ENCODE results near the gene SLC47A1.
"Not testable (repeated sequence)": the region's sequence is repeated elsewhere in the genome, so short reads cannot be mapped to it uniquely, and the experiment has no call there.

SLC47A1 gene

GRCh38 chr17:19520641-19521040 lies 13.0 kb upstream of the SLC47A1 start:
- H2AFZ ChIP-seq (ENCODE audit: low read depth, low read length), result no peak overlapping the region
- no peaks in the 10 kb centered on the region for H4K20me1 ChIP-seq (ENCODE audit: insufficient read depth, low read length)
- H3K79me2 ChIP-seq (ENCODE audit: insufficient read depth, low read length), result no peaks in the 10 kb centered on the region
- no peak overlapping the region for H3K4me2 ChIP-seq (ENCODE audit: insufficient read depth, low read length)
- no peak overlapping the region for H3K4me3 ChIP-seq (ENCODE audit: low read depth in 1 of 2, low read length in 2 of 2)
- peaks cover 7% of the 10 kb centered on the region for H3K27me3 ChIP-seq (ENCODE audit: insufficient read depth, low read length, poor library complexity)
- TF ChIP-seq, protein P1, sequence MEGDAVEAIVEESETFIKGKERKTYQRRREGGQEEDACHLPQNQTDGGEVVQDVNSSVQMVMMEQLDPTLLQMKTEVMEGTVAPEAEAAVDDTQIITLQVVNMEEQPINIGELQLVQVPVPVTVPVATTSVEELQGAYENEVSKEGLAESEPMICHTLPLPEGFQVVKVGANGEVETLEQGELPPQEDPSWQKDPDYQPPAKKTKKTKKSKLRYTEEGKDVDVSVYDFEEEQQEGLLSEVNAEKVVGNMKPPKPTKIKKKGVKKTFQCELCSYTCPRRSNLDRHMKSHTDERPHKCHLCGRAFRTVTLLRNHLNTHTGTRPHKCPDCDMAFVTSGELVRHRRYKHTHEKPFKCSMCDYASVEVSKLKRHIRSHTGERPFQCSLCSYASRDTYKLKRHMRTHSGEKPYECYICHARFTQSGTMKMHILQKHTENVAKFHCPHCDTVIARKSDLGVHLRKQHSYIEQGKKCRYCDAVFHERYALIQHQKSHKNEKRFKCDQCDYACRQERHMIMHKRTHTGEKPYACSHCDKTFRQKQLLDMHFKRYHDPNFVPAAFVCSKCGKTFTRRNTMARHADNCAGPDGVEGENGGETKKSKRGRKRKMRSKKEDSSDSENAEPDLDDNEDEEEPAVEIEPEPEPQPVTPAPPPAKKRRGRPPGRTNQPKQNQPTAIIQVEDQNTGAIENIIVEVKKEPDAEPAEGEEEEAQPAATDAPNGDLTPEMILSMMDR (IDR thresholded peaks at IDR 0.05; ENCODE audit: borderline replicate concordance, extremely low read depth, low read length, poor library complexity, severe bottlenecking), result no peak
- no peak for TF ChIP-seq EZH2 (IDR thresholded peaks at IDR 0.05; ENCODE audit: borderline replicate concordance, low read depth, low read length, severe bottlenecking)
- H3K9me3 ChIP-seq (ENCODE audit: insufficient read depth, low read length, severe bottlenecking), result no peaks in the 10 kb centered on the region
- H3K27ac ChIP-seq (ENCODE audit: low read length), result no peak overlapping the region
- H3K4me1 ChIP-seq (ENCODE audit: insufficient read depth, low read length), result no peaks in the 10 kb centered on the region
- DNase-seq (no peak), ATAC-seq (ENCODE audit: insufficient read depth, low read depth) (no peak)
- no peaks in the 10 kb centered on the region for H3K36me3 ChIP-seq (ENCODE audit: insufficient read depth, low read length)
- no peak overlapping the region for H3K9ac ChIP-seq (ENCODE audit: low read depth, low read length)

GRCh38 chr17:19523690-19524089 lies 10.0 kb upstream of the SLC47A1 start:
- no peaks in the 10 kb centered on the region for H3K4me1 ChIP-seq (ENCODE audit: insufficient read depth, low read length)
- no peaks in the 10 kb centered on the region for H3K79me2 ChIP-seq (ENCODE audit: insufficient read depth, low read length)
- no peak overlapping the region for H3K27ac ChIP-seq (ENCODE audit: low read length)
- no peak for TF ChIP-seq EZH2 (IDR thresholded peaks at IDR 0.05; ENCODE audit: borderline replicate concordance, low read depth, low read length, severe bottlenecking)
- TF ChIP-seq, protein P1 (IDR thresholded peaks at IDR 0.05; ENCODE audit: borderline replicate concordance, extremely low read depth, low read length, poor library complexity, severe bottlenecking), result no peak
- no peaks in the 10 kb centered on the region for H3K36me3 ChIP-seq (ENCODE audit: insufficient read depth, low read length)
- ATAC-seq (ENCODE audit: insufficient read depth, low read depth) (no peak), DNase-seq (no peak)
- no peak overlapping the region for H3K4me2 ChIP-seq (ENCODE audit: insufficient read depth, low read length)
- H3K9me3 ChIP-seq (ENCODE audit: insufficient read depth, low read length, severe bottlenecking), result no peaks in the 10 kb centered on the region
- H3K27me3 ChIP-seq (ENCODE audit: insufficient read depth, low read length, poor library complexity), result peaks cover 7% of the 10 kb centered on the region
- no peak overlapping the region for H3K9ac ChIP-seq (ENCODE audit: low read depth, low read length)
- no peak overlapping the region for H3K4me3 ChIP-seq (ENCODE audit: low read depth in 1 of 2, low read length in 2 of 2)
- no peaks in the 10 kb centered on the region for H4K20me1 ChIP-seq (ENCODE audit: insufficient read depth, low read length)
- H2AFZ ChIP-seq (ENCODE audit: low read depth, low read length), result no peak overlapping the region

DNA sequence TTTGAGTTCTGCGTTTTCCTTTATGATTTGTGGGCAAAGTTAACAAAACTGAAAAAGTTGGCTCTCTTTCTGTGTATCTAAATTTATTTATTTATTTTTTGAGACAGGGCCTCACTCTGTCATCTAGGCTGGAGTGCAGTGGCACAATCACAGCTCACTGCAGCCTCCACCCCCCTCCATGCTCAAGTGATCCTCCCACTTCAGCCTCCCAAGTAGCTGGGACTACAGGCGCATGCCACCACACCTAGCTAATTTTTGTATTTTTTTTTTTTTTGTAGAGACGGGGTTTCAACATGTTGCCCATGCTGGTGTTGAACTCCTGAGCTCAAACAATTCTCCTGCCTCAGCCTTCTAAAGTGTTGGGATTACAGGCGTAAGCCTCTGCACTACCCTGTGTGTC lies 6.7 kb upstream of the SLC47A1 start:
- H4K20me1 ChIP-seq (ENCODE audit: insufficient read depth, low read length); H3K9ac ChIP-seq (ENCODE audit: low read depth, low read length): not testable (repeated sequence)

GRCh38 chr17:19531780-19532501 lies 1.7 kb upstream of the SLC47A1 start:
- H4K20me1 ChIP-seq (ENCODE audit: insufficient read depth, low read length), result no peaks in the 10 kb centered on the region
- no peak overlapping the region for H3K4me2 ChIP-seq (ENCODE audit: insufficient read depth, low read length)
- no peak overlapping the region for H2AFZ ChIP-seq (ENCODE audit: low read depth, low read length)
- H3K79me2 ChIP-seq (ENCODE audit: insufficient read depth, low read length), result no peaks in the 10 kb centered on the region
- no peak overlapping the region for H3K27ac ChIP-seq (ENCODE audit: low read length)
- no peak for DNase-seq
- no peaks in the 10 kb centered on the region for H3K4me1 ChIP-seq (ENCODE audit: insufficient read depth, low read length)
- no peak overlapping the region for H3K9ac ChIP-seq (ENCODE audit: low read depth, low read length)
- no peak overlapping the region for H3K4me3 ChIP-seq (ENCODE audit: low read depth in 1 of 2, low read length in 2 of 2)
- TF ChIP-seq EZH2 (IDR thresholded peaks at IDR 0.05; ENCODE audit: borderline replicate concordance, low read depth, low read length, severe bottlenecking), result no peak
- TF ChIP-seq, protein P1 (IDR thresholded peaks at IDR 0.05; ENCODE audit: borderline replicate concordance, extremely low read depth, low read length, poor library complexity, severe bottlenecking), result no peak
- no peaks in the 10 kb centered on the region for H3K36me3 ChIP-seq (ENCODE audit: insufficient read depth, low read length)
- ATAC-seq (ENCODE audit: insufficient read depth, low read depth), result no peak
- no peaks in the 10 kb centered on the region for H3K9me3 ChIP-seq (ENCODE audit: insufficient read depth, low read length, severe bottlenecking)
- peaks cover 12% of the 10 kb centered on the region for H3K27me3 ChIP-seq (ENCODE audit: insufficient read depth, low read length, poor library complexity)

More for the DNA sequence above, 6.7 kb upstream of the SLC47A1 start:
- not testable (repeated sequence) for H3K36me3 ChIP-seq (ENCODE audit: insufficient read depth, low read length); H3K4me3 ChIP-seq (ENCODE audit: low read depth in 1 of 2, low read length in 2 of 2); H3K27me3 ChIP-seq (ENCODE audit: insufficient read depth, low read length, poor library complexity); H3K27ac ChIP-seq (ENCODE audit: low read length); DNase-seq; H2AFZ ChIP-seq (ENCODE audit: low read depth, low read length); H3K9me3 ChIP-seq (ENCODE audit: insufficient read depth, low read length, severe bottlenecking); H3K4me2 ChIP-seq (ENCODE audit: insufficient read depth, low read length); H3K4me1 ChIP-seq (ENCODE audit: insufficient read depth, low read length); ATAC-seq (ENCODE audit: insufficient read depth, low read depth); H3K79me2 ChIP-seq (ENCODE audit: insufficient read depth, low read length)

Data from DND-41 (cell line).